ENCODE measurements around the gene ORC3.
"Not testable (repeated sequence)": the region's sequence is repeated elsewhere in the genome, so short reads cannot be mapped to it uniquely, and the experiment has no call there.

Gene ORC3

GRCh38 chr6:87684895-87685654, 95.1 kb downstream of the ORC3 start:
- ATAC-seq (ENCODE audit: insufficient read depth, low read depth) (no peak), DNase-seq (no peak)
- H3K79me2 ChIP-seq (ENCODE audit: insufficient read depth, low read length), result peaks cover 97% of the 10 kb centered on the region
- H3K27me3 ChIP-seq (ENCODE audit: insufficient read depth, low read length, poor library complexity), result no peaks in the 10 kb centered on the region
- no peaks in the 10 kb centered on the region for H3K9me3 ChIP-seq (ENCODE audit: insufficient read depth, low read length, severe bottlenecking)
- H2AFZ ChIP-seq (ENCODE audit: low read depth, low read length), result no peak overlapping the region
- H3K4me2 ChIP-seq (ENCODE audit: insufficient read depth, low read length), result no peak overlapping the region
- no peak overlapping the region for H3K27ac ChIP-seq (ENCODE audit: low read length)
- peaks cover 32% of the 10 kb centered on the region; the same call in 1 of the 2 replicates for H3K36me3 ChIP-seq (ENCODE audit: insufficient read depth, low read length)
- H3K4me3 ChIP-seq (ENCODE audit: low read depth in 1 of 2, low read length in 2 of 2), result no peak overlapping the region
- no peak overlapping the region for H3K9ac ChIP-seq (ENCODE audit: low read depth, low read length)
- H3K4me1 ChIP-seq (ENCODE audit: insufficient read depth, low read length), result no peaks in the 10 kb centered on the region
- TF ChIP-seq CTCF (IDR thresholded peaks at IDR 0.05; ENCODE audit: borderline replicate concordance, extremely low read depth, low read length, poor library complexity, severe bottlenecking) (no peak), EZH2 (IDR thresholded peaks at IDR 0.05; ENCODE audit: borderline replicate concordance, low read depth, low read length, severe bottlenecking) (no peak)
- H4K20me1 ChIP-seq (ENCODE audit: insufficient read depth, low read length), result peaks cover 31% of the 10 kb centered on the region; the same call in 1 of the 2 replicates

DNA sequence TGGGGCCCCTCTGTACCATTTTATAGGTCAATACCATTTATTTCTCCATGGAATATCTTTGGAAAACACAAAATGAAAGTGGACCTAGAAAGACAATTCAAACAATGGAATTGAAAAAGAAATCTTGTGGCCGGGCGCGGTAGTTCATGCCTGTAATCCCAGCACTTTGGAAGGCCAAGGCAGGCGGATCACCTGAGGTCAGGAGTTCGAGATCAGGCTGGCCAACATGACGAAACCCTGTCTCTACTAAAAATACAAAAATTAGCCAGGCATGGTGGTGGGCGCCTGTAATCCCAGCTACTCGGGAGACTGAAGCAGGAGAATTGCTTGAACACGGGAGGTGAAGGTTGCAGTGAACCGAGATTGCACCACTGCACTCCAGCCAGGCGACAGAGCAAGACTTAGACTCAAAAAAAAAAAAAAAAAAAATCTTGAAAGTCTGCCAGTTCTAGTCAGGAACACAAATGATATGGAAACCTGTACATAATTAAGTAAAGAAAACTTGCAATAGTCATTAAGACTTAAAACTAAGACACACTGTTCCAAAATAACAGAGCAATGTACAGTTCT, 96.8 kb downstream of the ORC3 start:
- not testable (repeated sequence) for H3K9me3 ChIP-seq (ENCODE audit: insufficient read depth, low read length, severe bottlenecking)

GRCh38 chr6:87687296-87687695, 97.4 kb downstream of the ORC3 start:
- Histone ChIP-seq H2AFZ (ENCODE audit: low read depth, low read length) (no peak overlapping the region), H4K20me1 (ENCODE audit: insufficient read depth, low read length) (peaks cover 36% of the 10 kb centered on the region; the same call in 1 of the 2 replicates), H3K9ac (ENCODE audit: low read depth, low read length) (no peak overlapping the region), H3K4me3 (ENCODE audit: low read depth in 1 of 2, low read length in 2 of 2) (no peak overlapping the region), H3K27me3 (ENCODE audit: insufficient read depth, low read length, poor library complexity) (no peaks in the 10 kb centered on the region), H3K4me2 (ENCODE audit: insufficient read depth, low read length) (no peak overlapping the region), H3K4me1 (ENCODE audit: insufficient read depth, low read length) (no peaks in the 10 kb centered on the region), H3K36me3 (ENCODE audit: insufficient read depth, low read length) (peaks cover 24% of the 10 kb centered on the region; the same call in 1 of the 2 replicates), H3K79me2 (ENCODE audit: insufficient read depth, low read length) (peaks cover 100% of the 10 kb centered on the region), H3K9me3 (ENCODE audit: insufficient read depth, low read length, severe bottlenecking) (no peaks in the 10 kb centered on the region), H3K27ac (ENCODE audit: low read length) (no peak overlapping the region)
- ATAC-seq (ENCODE audit: insufficient read depth, low read depth) (no peak), DNase-seq (no peak)
- no peak for TF ChIP-seq CTCF (IDR thresholded peaks at IDR 0.05; ENCODE audit: borderline replicate concordance, extremely low read depth, low read length, poor library complexity, severe bottlenecking)
- TF ChIP-seq EZH2 (IDR thresholded peaks at IDR 0.05; ENCODE audit: borderline replicate concordance, low read depth, low read length, severe bottlenecking), result no peak

More for the DNA sequence above, 96.8 kb downstream of the ORC3 start:
- H3K4me2 ChIP-seq (ENCODE audit: insufficient read depth, low read length); ATAC-seq (ENCODE audit: insufficient read depth, low read depth); H2AFZ ChIP-seq (ENCODE audit: low read depth, low read length); H3K27ac ChIP-seq (ENCODE audit: low read length); H3K27me3 ChIP-seq (ENCODE audit: insufficient read depth, low read length, poor library complexity); H3K9ac ChIP-seq (ENCODE audit: low read depth, low read length); H3K4me3 ChIP-seq (ENCODE audit: low read depth in 1 of 2, low read length in 2 of 2); DNase-seq; H3K4me1 ChIP-seq (ENCODE audit: insufficient read depth, low read length): not testable (repeated sequence)
- Histone ChIP-seq H4K20me1 (ENCODE audit: insufficient read depth, low read length) (peaks cover 34% of the 10 kb centered on the region; the same call in 1 of the 2 replicates), H3K79me2 (ENCODE audit: insufficient read depth, low read length) (peaks cover 100% of the 10 kb centered on the region), H3K36me3 (ENCODE audit: insufficient read depth, low read length) (peaks cover 29% of the 10 kb centered on the region; the same call in 1 of the 2 replicates)

DNA sequence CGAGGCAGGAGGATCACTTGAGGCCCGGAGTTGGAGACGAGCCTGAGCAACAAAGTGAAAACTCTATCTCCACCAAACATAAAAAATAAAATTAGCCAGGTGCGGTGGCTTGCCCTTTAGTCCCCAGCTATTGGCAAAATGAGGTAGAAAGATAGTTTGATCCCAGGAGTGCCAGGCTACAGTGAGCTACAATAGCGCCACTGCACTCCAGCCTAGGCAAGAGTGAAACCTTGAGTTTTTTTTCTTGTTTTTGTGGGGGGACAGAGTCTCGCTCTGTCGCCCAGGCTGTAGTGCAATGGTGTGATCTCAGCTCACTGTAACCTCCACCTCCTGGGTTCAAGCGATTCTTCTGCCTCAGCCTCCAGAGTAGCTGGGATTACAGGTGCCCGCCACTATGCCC, 98.0 kb downstream of the ORC3 start:
- not testable (repeated sequence) for H3K27ac ChIP-seq (ENCODE audit: low read length); DNase-seq; H3K4me3 ChIP-seq (ENCODE audit: low read depth in 1 of 2, low read length in 2 of 2); H3K27me3 ChIP-seq (ENCODE audit: insufficient read depth, low read length, poor library complexity); H3K9me3 ChIP-seq (ENCODE audit: insufficient read depth, low read length, severe bottlenecking); H3K9ac ChIP-seq (ENCODE audit: low read depth, low read length); H2AFZ ChIP-seq (ENCODE audit: low read depth, low read length); ATAC-seq (ENCODE audit: insufficient read depth, low read depth); H3K4me2 ChIP-seq (ENCODE audit: insufficient read depth, low read length); H3K4me1 ChIP-seq (ENCODE audit: insufficient read depth, low read length)
- Histone ChIP-seq H3K79me2 (ENCODE audit: insufficient read depth, low read length) (peaks cover 100% of the 10 kb centered on the region), H4K20me1 (ENCODE audit: insufficient read depth, low read length) (peaks cover 36% of the 10 kb centered on the region; the same call in 1 of the 2 replicates), H3K36me3 (ENCODE audit: insufficient read depth, low read length) (peaks cover 24% of the 10 kb centered on the region; the same call in 1 of the 2 replicates)

Data from DND-41 (cell line).